Measurements from ENCODE around the gene ZNF786.

DNA sequence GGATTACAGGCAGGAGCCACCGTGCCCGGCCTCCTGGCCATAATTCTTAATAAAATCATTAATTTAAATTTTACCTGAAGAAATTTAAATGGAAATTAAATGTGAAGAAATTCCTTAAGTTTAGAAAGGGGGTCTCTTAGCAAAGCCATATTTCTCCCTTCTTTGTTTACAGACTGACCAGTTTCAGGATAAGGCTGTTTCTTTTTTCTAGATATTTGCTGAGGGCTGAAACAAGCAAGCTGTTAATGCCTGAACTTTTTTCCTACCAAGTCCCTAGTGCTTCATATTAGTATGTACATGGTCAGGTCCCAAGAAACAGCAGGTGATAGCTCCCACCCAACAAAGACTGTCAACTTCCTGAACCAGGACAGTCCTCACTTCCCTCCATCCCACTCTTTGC is 44.1 kb downstream of the ZNF786 start:
- no peak for TF ChIP-seq CTCF (IDR thresholded peaks at IDR 0.05)
- no peak for TF ChIP-seq POLR2AphosphoS5 (IDR thresholded peaks at IDR 0.05; ENCODE audit: insufficient read depth in 1 of 2, low read depth in 1 of 2)
- TF ChIP-seq POLR2A (IDR thresholded peaks at IDR 0.05): no peak

Measured in vagina (tissue), 2 donors.